ENCODE results near the gene ITPRIP. TPM values are rescaled to one million over a fixed set of nuclear protein-coding genes. Genes with fewer than 3 reads are reported as not detected.

ITPRIP gene
- total and polyA plus RNA-seq, 2 of the 8 experiments (the other 6 are each of a cell fraction or from before 2014, with no cell fraction given), result 15.3 to 16.9 TPM

- TF ChIP-seq PHF8 (conservative IDR thresholded peaks at IDR 0.05; ENCODE audit: low read depth, low read length) (no peak), HDAC2 (IDR thresholded peaks at IDR 0.05; ENCODE audit: borderline replicate concordance in 1 of 2, low read depth in 2 of 2, low read length in 2 of 2) (no peak)
Observed at GRCh38 chr10:104351919-104352318, 13.7 kb upstream of the ITPRIP start (continued).

Data from H1 (cell line).